NCI-H128 (cell line): ENCODE data around the gene AURKAIP1.
"Not testable (repeated sequence)": the region's sequence is repeated elsewhere in the genome, so short reads cannot be mapped to it uniquely, and the experiment has no call there.

ENCODE experiments used
- DNase-seq: peaks from one replicate; lab custom pipeline; 2025; ENCODE audit not compliant: unreplicated experiment; lab: John Stamatoyannopoulos, UW

The AURKAIP1 gene

GRCh38 chr1:1406821-1407635, 32.0 kb upstream of the AURKAIP1 start, which contains the start of gene MRPL20:
Gene MRPL20 (minus strand): TSS chr1:1407293. CDS start chr1:1407217, 76 bp downstream.
- peak; percentile 93 for DNase-seq

DNA sequence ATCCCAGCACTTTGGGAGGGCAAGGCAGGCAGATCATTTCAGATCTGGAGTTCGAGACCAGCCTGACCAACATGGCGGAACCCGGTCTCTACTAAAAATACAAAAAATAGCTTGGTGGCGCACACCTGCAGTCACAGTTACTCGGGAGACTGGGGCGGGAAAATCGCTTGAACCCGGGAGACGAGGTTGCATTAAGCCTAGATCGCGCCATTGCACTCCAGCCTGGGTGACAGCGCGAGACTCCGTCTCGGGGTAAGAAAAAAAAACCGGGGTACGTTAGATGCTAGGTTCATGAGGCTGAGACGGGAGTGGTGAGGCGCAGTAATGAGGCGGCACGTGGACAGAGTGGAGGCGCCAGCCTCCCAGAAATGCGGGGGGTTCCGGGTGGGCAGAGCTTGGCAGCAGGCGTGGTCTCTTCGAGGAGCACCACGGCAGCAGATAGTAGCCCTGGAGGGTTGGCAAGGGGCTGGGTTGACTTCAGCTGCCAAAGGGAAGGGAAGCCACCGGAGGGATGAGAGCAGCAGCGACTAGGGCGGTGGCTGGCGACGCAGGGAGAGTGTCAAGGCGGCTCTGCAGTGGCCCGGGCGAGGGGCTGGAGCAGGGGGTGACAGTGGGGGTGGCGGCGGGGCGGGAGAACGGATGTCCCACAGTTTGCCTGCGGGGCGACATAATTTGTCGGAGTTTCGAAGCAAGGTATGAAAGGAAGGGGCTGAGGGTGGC, 31.3 kb upstream of the AURKAIP1 start:
- no peak for DNase-seq

DNA sequence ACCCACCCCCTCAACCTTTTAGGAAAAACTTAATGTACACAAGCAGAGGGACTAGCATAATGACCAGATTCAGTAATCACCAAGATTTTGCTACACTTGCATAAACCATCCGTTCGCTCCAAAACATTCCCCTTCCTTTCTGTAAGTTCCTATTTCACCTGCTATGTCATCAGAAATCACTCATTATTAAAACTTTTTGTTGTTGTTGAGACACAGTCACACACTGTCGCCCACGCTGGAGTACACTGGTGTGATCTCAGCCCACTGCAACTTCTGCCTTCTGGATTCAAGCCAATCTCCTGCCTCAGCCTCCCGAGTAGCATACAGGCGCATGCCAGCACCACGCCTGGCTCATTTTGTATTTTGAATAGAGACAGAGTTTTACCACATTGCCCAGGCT, 28.6 kb upstream of the AURKAIP1 start:
- no peak for DNase-seq

GRCh38 chr1:1402901-1403392, 27.9 kb upstream of the AURKAIP1 start:
- not testable (repeated sequence) for DNase-seq

DNA sequence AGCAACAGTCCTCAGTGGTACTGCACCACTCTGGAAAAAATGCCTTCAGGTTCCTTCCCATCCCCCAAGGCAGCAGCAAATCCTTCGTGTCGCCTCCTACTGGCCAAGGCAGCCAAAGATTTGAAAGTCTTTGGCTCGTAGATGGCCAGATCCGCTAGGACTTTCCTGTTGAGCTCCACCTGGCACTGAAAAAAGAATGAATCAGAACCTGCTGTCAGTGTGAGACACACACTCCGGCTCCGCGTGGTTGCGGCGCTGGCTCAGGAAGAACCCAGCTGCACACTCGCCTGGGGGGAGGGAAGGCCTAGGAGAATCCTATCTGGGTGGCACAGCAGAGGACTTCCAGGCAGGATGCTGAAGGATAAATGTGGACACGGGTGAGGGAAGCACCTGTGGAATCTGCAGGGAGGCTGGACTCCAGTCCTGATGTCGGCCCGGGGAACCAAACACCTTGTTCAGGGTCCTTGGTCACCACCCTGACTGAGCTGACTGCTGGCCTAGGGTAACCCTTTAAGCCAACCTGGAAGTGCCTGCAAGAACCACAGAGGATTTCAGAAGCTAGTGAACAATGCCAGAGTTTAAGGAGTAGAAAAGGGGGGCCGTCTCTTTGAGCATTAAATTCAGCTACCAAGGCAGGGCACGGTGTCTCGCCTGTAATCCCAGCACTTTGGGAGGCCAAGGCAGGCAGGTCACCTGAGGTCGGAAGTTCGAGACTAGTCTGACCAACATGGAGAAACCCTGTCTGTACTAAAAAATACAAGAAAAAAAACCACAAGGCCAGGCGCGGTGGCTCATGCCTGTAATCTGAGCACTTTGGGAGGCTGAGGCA, 27.3 kb upstream of the AURKAIP1 start:
- DNase-seq: no peak

DNA sequence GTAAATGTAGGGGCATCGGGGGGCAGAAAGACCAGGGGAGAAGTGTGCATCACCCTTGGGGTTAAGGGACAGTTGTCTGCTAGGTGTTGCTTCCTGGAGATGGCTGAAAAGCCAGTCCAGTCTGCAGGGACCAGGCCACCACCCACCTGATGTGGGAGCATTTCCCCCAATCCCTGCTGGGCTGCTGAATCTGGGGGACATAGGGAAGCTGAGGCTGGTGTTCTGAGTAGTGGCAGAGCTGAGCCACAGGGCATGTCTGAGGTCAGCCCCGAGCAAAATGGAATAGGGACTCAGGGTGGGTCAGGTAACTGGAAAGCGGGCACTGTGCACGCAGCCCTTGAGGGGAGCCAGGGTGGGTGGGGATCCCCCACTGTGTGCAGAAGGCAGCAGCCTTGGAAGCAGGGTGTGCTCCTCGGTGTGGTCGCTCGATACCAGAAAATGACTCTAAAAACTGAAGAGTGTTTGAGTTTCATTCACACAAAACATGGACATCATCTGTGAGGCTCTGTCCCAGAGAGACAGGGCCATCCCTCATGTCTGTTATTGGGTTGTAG, 26.5 kb upstream of the AURKAIP1 start:
- no peak for DNase-seq

DNA sequence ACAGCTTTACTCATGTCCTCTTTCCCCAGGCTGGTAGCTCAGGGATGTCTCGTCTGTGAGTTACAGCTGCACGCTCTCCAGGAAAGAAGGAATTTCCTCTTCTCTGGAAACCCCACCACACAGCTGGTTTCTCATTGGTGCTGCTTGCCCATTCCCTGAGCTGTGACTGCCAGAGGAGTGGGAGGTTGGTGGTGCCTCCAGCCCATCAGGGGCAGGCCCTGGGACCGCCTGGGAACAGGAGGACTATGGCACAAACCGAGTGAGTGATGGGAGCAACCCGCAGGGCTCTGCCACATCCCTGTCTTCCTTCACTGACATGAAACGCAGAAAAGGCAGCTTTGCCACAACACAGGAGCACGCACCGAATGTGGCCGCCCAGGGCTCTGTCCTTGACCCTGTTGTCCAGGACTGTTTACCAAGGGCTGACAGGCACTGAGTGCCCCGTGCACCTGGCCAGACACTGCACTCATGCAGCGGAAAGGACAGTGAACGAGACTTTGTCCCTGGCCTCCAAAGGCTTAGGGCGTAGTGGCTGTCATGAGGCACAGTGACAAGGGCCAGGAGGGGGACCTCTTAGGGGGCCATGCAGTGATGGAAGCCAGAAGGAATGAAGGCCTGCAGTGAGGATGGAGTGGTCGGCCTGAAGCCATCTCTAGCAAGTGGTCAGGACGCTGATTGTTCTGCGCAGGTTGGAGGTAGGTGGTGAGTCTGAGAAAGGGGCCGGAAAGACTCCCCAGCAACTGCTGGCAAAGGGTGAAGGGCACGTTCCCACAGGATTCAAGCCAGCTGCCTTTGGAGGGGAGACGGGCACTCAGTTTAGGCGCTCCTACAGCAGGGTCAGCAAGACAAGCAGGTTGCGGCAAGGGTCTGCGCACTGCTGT, 25.8 kb upstream of the AURKAIP1 start:
- DNase-seq: no peak

- no peak for DNase-seq
These were observed 25.0 kb upstream of the AURKAIP1 start for GRCh38 chr1:1399872-1400575.

GRCh38 chr1:1399187-1399871, 24.3 kb upstream of the AURKAIP1 start, which contains the start of gene CCNL2:
Gene CCNL2 (minus strand): TSS chr1:1399335. CDS start chr1:1399306, 29 bp downstream.
- DNase-seq: peak; percentile 98

DNA sequence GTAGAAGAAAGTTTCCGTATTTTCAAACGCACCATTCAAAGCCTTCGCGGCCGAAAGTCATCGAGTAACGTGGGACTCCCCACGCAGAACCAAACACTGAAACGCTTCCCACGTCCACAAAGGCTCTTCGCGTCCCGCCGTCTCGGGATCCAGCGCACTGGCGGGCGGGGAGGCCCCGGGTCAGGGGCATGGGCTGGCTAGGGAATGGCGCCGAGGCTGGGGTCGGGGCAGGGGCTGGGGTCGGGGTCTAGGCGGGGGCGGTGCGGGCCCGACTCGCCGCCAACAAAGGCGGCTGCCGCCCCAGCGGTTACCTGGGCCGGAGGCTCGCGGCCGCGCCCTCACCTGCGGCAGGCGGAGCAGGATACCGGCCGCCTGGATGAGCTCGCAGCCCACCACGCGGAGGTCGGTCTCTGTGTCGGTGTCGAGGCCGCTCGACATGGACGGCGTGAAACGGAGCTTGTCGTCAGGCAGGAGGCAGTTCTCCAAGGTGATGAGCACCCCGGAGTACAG, 23.7 kb upstream of the AURKAIP1 start:
- no peak for DNase-seq

DNA sequence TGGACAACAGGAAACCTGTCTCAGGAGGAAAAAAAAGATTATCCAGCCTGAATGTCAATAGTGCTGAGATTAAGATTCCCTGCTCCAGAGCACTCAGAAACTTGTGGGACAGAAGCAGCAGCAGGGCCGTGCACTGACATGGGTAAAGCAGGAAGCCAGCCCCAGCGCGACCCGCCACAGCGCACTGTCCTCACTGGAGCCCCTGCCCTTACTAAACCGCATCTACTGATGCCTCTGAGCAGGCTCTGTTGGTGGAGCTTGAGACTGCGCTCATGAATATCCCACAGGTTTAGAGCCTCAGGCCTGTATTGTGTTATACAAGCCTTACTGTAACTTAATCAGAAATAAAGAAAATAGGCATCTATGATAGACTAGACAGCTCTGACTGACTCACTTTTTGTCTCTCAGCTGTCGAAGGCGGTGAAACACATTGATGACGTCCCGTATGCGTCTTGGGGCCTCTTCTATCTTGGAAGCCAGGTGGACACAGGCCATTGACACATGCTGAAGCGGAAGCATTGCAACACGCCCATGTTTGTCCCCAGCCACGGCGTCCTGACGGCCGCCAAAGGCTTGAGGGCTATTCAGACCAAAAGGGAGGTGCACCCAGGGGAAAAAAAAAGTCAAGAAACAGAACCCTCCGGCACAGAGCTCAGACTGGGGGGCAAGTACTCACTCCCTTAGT, 23.0 kb upstream of the AURKAIP1 start:
- no peak for DNase-seq

GRCh38 chr1:1395166-1395565, 20.2 kb upstream of the AURKAIP1 start:
- DNase-seq: no peak

GRCh38 chr1:1394116-1394515, 19.1 kb upstream of the AURKAIP1 start:
- DNase-seq: no peak

DNA sequence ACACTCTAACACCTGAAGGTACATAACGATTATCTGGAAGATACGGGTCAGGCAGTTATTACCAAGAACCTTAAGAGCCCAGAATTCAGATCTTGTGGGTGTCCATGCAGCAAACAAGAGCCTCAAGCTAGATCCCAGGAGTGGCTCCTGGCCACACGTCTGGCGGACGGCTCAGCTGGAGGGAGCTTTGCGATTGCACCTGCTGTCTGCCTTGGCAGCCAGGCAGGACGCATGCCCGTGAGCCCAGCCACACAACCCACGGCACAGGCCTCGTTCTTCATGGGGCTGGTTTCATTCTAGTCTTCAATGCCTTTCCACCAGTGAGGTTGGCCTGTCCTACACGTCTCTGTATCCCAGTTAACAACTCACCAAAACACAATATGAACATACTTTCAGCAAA, 18.4 kb upstream of the AURKAIP1 start:
- DNase-seq: no peak

DNA sequence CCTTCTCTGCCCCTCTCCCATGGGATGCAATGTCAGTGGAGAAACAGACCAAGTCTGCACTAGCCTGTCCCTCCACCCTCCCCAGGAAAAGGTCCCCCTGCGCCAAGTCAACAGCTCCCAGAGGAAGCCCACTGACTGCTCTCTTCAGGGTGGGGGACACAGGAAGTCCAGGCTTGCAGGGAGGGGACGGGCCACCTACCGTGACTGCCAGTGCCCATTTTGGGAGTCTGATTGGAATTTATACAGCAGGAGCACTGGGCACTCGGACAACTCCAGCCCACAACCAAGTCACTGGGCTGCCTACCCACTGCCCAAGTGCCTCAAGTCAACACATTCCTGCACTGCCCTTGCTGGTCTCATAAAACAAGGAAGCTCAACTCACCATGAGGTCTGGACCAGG, 18.0 kb upstream of the AURKAIP1 start:
- DNase-seq: no peak

- no peak for DNase-seq
These were observed 16.2 kb upstream of the AURKAIP1 start for GRCh38 chr1:1391225-1391624.

GRCh38 chr1:1390675-1391074, 15.7 kb upstream of the AURKAIP1 start:
- DNase-seq: no peak

GRCh38 chr1:1388078-1388472, 13.1 kb upstream of the AURKAIP1 start:
- DNase-seq: no peak
